22Rv1 (cell line): ENCODE data around the gene PLXNB2.

Experiments
- ZFX ChIP-seq: fragments of 450-650 bp; IDR thresholded peaks from 2 replicates; pipeline ENCODE4 v1.6.1; 2017; ENCODE audit warnings: antibody characterized with exemption, borderline replicate concordance
- TF ChIP-seq, protein P1 (sequence below): fragments of 450-650 bp; IDR thresholded peaks from 2 replicates; pipeline ENCODE4 v1.5.1; 2017; ENCODE audit warnings: mild to moderate bottlenecking

- TF ChIP-seq, protein P1, sequence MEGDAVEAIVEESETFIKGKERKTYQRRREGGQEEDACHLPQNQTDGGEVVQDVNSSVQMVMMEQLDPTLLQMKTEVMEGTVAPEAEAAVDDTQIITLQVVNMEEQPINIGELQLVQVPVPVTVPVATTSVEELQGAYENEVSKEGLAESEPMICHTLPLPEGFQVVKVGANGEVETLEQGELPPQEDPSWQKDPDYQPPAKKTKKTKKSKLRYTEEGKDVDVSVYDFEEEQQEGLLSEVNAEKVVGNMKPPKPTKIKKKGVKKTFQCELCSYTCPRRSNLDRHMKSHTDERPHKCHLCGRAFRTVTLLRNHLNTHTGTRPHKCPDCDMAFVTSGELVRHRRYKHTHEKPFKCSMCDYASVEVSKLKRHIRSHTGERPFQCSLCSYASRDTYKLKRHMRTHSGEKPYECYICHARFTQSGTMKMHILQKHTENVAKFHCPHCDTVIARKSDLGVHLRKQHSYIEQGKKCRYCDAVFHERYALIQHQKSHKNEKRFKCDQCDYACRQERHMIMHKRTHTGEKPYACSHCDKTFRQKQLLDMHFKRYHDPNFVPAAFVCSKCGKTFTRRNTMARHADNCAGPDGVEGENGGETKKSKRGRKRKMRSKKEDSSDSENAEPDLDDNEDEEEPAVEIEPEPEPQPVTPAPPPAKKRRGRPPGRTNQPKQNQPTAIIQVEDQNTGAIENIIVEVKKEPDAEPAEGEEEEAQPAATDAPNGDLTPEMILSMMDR, result no peak
- TF ChIP-seq ZFX, result no peak
Measured at GRCh38 chr22:50227579-50228215, 79.7 kb downstream of the PLXNB2 start.
